ENCODE data around the gene HP.
"Not testable (repeated sequence)": the region's sequence is repeated elsewhere in the genome, so short reads cannot be mapped to it uniquely, and the experiment has no call there.

Gene HP

GRCh38 chr16:72054254-72054847, at the start of gene HP:
HP (plus strand) TSS chr16:72054505; CDS start chr16:72054653, 148 bp downstream.
- H3K36me3 ChIP-seq (ENCODE audit: control insufficient read depth, low read depth, low read length); H3K4me3 ChIP-seq (ENCODE audit: low read length); H3K9ac ChIP-seq (ENCODE audit: low read length); H3K4me1 ChIP-seq (ENCODE audit: control insufficient read depth, low read depth, low read length); H3K9me3 ChIP-seq (ENCODE audit: control insufficient read depth, low read depth, low read length); H3K27ac ChIP-seq (ENCODE audit: low read length); H3K27me3 ChIP-seq (ENCODE audit: control insufficient read depth, insufficient read depth, low read length): not testable (repeated sequence)

GRCh38 chr16:72008065-72008423, 46.3 kb upstream of the HP start:
- Histone ChIP-seq H3K4me3 (ENCODE audit: low read length) (peak overlapping the region; percentile 100), H3K27me3 (ENCODE audit: control insufficient read depth, insufficient read depth, low read length) (peaks cover 12% of the 10 kb centered on the region)
- H3K36me3 ChIP-seq (ENCODE audit: control insufficient read depth, low read depth, low read length); H3K27ac ChIP-seq (ENCODE audit: low read length); H3K9me3 ChIP-seq (ENCODE audit: control insufficient read depth, low read depth, low read length); H3K4me1 ChIP-seq (ENCODE audit: control insufficient read depth, low read depth, low read length); H3K9ac ChIP-seq (ENCODE audit: low read length): not testable (repeated sequence)

- peaks cover 3% of the 10 kb centered on the region for H3K36me3 ChIP-seq (ENCODE audit: control insufficient read depth, low read depth, low read length)
- H3K27ac ChIP-seq (ENCODE audit: low read length): peak within 1 kb of the TSS; percentile 93
- H3K9me3 ChIP-seq (ENCODE audit: control insufficient read depth, low read depth, low read length): no peaks in the 10 kb centered on the region
- peaks cover 12% of the 10 kb centered on the region for H3K27me3 ChIP-seq (ENCODE audit: control insufficient read depth, insufficient read depth, low read length)
- H3K4me3 ChIP-seq (ENCODE audit: low read length): peak within 1 kb of the TSS; percentile 100
- no peaks in the 10 kb centered on the region for H3K4me1 ChIP-seq (ENCODE audit: control insufficient read depth, low read depth, low read length)
- H3K9ac ChIP-seq (ENCODE audit: low read length): peak within 1 kb of the TSS; percentile 89
Observed at GRCh38 chr16:72008424-72009216, 45.7 kb upstream of the HP start, which contains the start of gene DHODH. DHODH (plus strand) TSS chr16:72008744; CDS start chr16:72008765, 21 bp downstream.

GRCh38 chr16:72009779-72010178, 44.5 kb upstream of the HP start:
- Histone ChIP-seq H3K36me3 (ENCODE audit: control insufficient read depth, low read depth, low read length) (peaks cover 9% of the 10 kb centered on the region), H3K9me3 (ENCODE audit: control insufficient read depth, low read depth, low read length) (no peaks in the 10 kb centered on the region), H3K4me3 (ENCODE audit: low read length) (no peak overlapping the region), H3K27me3 (ENCODE audit: control insufficient read depth, insufficient read depth, low read length) (peaks cover 12% of the 10 kb centered on the region), H3K27ac (ENCODE audit: low read length) (no peak overlapping the region), H3K9ac (ENCODE audit: low read length) (no peak overlapping the region), H3K4me1 (ENCODE audit: control insufficient read depth, low read depth, low read length) (no peaks in the 10 kb centered on the region)

GRCh38 chr16:72012607-72013006, 41.7 kb upstream of the HP start:
- H3K4me1 ChIP-seq (ENCODE audit: control insufficient read depth, low read depth, low read length): no peaks in the 10 kb centered on the region
- no peaks in the 10 kb centered on the region for H3K9me3 ChIP-seq (ENCODE audit: control insufficient read depth, low read depth, low read length)
- no peaks in the 10 kb centered on the region for H3K27me3 ChIP-seq (ENCODE audit: control insufficient read depth, insufficient read depth, low read length)
- no peak overlapping the region for H3K4me3 ChIP-seq (ENCODE audit: low read length)
- H3K27ac ChIP-seq (ENCODE audit: low read length): no peak overlapping the region
- peaks cover 23% of the 10 kb centered on the region for H3K36me3 ChIP-seq (ENCODE audit: control insufficient read depth, low read depth, low read length)
- H3K9ac ChIP-seq (ENCODE audit: low read length): no peak overlapping the region

- H3K4me1 ChIP-seq (ENCODE audit: control insufficient read depth, low read depth, low read length): no peaks in the 10 kb centered on the region
- no peak overlapping the region for H3K9ac ChIP-seq (ENCODE audit: low read length)
- H3K9me3 ChIP-seq (ENCODE audit: control insufficient read depth, low read depth, low read length): no peaks in the 10 kb centered on the region
- H3K4me3 ChIP-seq (ENCODE audit: low read length): no peak overlapping the region
- H3K27me3 ChIP-seq (ENCODE audit: control insufficient read depth, insufficient read depth, low read length): no peaks in the 10 kb centered on the region
- H3K27ac ChIP-seq (ENCODE audit: low read length): no peak overlapping the region
- peaks cover 23% of the 10 kb centered on the region for H3K36me3 ChIP-seq (ENCODE audit: control insufficient read depth, low read depth, low read length)
Observed at GRCh38 chr16:72013389-72013788, 40.9 kb upstream of the HP start.

- H3K4me1 ChIP-seq (ENCODE audit: control insufficient read depth, low read depth, low read length): no peaks in the 10 kb centered on the region
- H3K36me3 ChIP-seq (ENCODE audit: control insufficient read depth, low read depth, low read length): peaks cover 23% of the 10 kb centered on the region
- H3K27me3 ChIP-seq (ENCODE audit: control insufficient read depth, insufficient read depth, low read length): no peaks in the 10 kb centered on the region
- no peak overlapping the region for H3K4me3 ChIP-seq (ENCODE audit: low read length)
- no peaks in the 10 kb centered on the region for H3K9me3 ChIP-seq (ENCODE audit: control insufficient read depth, low read depth, low read length)
- H3K27ac ChIP-seq (ENCODE audit: low read length): no peak overlapping the region
- no peak overlapping the region for H3K9ac ChIP-seq (ENCODE audit: low read length)
Observed at GRCh38 chr16:72013888-72014581, 40.3 kb upstream of the HP start.

GRCh38 chr16:72014675-72015074, 39.6 kb upstream of the HP start:
- Histone ChIP-seq H3K27ac (ENCODE audit: low read length) (no peak overlapping the region), H3K9ac (ENCODE audit: low read length) (no peak overlapping the region), H3K9me3 (ENCODE audit: control insufficient read depth, low read depth, low read length) (no peaks in the 10 kb centered on the region), H3K4me1 (ENCODE audit: control insufficient read depth, low read depth, low read length) (no peaks in the 10 kb centered on the region), H3K4me3 (ENCODE audit: low read length) (no peak overlapping the region), H3K27me3 (ENCODE audit: control insufficient read depth, insufficient read depth, low read length) (no peaks in the 10 kb centered on the region), H3K36me3 (ENCODE audit: control insufficient read depth, low read depth, low read length) (peaks cover 23% of the 10 kb centered on the region)

- H3K9me3 ChIP-seq (ENCODE audit: control insufficient read depth, low read depth, low read length): no peaks in the 10 kb centered on the region
- no peak overlapping the region for H3K27ac ChIP-seq (ENCODE audit: low read length)
- no peaks in the 10 kb centered on the region for H3K27me3 ChIP-seq (ENCODE audit: control insufficient read depth, insufficient read depth, low read length)
- no peak overlapping the region for H3K4me3 ChIP-seq (ENCODE audit: low read length)
- no peaks in the 10 kb centered on the region for H3K4me1 ChIP-seq (ENCODE audit: control insufficient read depth, low read depth, low read length)
- peaks cover 23% of the 10 kb centered on the region for H3K36me3 ChIP-seq (ENCODE audit: control insufficient read depth, low read depth, low read length)
- H3K9ac ChIP-seq (ENCODE audit: low read length): no peak overlapping the region
Observed at GRCh38 chr16:72015124-72015523, 39.2 kb upstream of the HP start.

GRCh38 chr16:72018470-72018869, 35.8 kb upstream of the HP start:
- Histone ChIP-seq H3K9me3 (ENCODE audit: control insufficient read depth, low read depth, low read length) (no peaks in the 10 kb centered on the region), H3K27ac (ENCODE audit: low read length) (no peak overlapping the region), H3K9ac (ENCODE audit: low read length) (no peak overlapping the region), H3K27me3 (ENCODE audit: control insufficient read depth, insufficient read depth, low read length) (no peaks in the 10 kb centered on the region), H3K36me3 (ENCODE audit: control insufficient read depth, low read depth, low read length) (peaks cover 32% of the 10 kb centered on the region), H3K4me3 (ENCODE audit: low read length) (no peak overlapping the region), H3K4me1 (ENCODE audit: control insufficient read depth, low read depth, low read length) (no peaks in the 10 kb centered on the region)

GRCh38 chr16:72021043-72021442, 33.3 kb upstream of the HP start:
- Histone ChIP-seq H3K27ac (ENCODE audit: low read length) (no peak overlapping the region), H3K27me3 (ENCODE audit: control insufficient read depth, insufficient read depth, low read length) (no peaks in the 10 kb centered on the region), H3K9me3 (ENCODE audit: control insufficient read depth, low read depth, low read length) (no peaks in the 10 kb centered on the region), H3K4me1 (ENCODE audit: control insufficient read depth, low read depth, low read length) (no peaks in the 10 kb centered on the region), H3K4me3 (ENCODE audit: low read length) (no peak overlapping the region), H3K36me3 (ENCODE audit: control insufficient read depth, low read depth, low read length) (peaks cover 32% of the 10 kb centered on the region), H3K9ac (ENCODE audit: low read length) (no peak overlapping the region)
